AML-193 (cell line): ENCODE measurements around the gene ZFP91.

Source experiments
- DNase-seq, 2 experiments: peaks; one replicate each; lab custom pipeline; 2025; lab: John Stamatoyannopoulos, UW

Gene ZFP91

GRCh38 chr11:58631378-58631777 is 52.5 kb downstream of the ZFP91 start:
- DNase-seq, result no peak

GRCh38 chr11:58632510-58632909 is 53.6 kb downstream of the ZFP91 start:
- DNase-seq, result no peak

- no peak for DNase-seq
These were observed 57.7 kb downstream of the ZFP91 start for GRCh38 chr11:58636587-58636986.

GRCh38 chr11:58637371-58637770 is 58.5 kb downstream of the ZFP91 start:
- no peak for DNase-seq

GRCh38 chr11:58639103-58639502 is 60.2 kb downstream of the ZFP91 start:
- DNase-seq, result no peak

- DNase-seq, result no peak
These were observed 60.8 kb downstream of the ZFP91 start for GRCh38 chr11:58639669-58640068.

GRCh38 chr11:58640386-58641023 is 61.6 kb downstream of the ZFP91 start:
- DNase-seq, result peak; percentile 56 to 60

- DNase-seq, result no peak
These were observed 62.5 kb downstream of the ZFP91 start for GRCh38 chr11:58641341-58641740.

GRCh38 chr11:58641803-58642581 is 63.1 kb downstream of the ZFP91 start:
- DNase-seq, result no peak

GRCh38 chr11:58645854-58646253 is 67.0 kb downstream of the ZFP91 start:
- no peak for DNase-seq

- peak; percentile 36 to 38 for DNase-seq
These were observed 68.4 kb downstream of the ZFP91 start for GRCh38 chr11:58647141-58647699.

GRCh38 chr11:58647866-58648265 is 69.0 kb downstream of the ZFP91 start:
- peak; percentile 10 for DNase-seq

- no peak for DNase-seq
These were observed 70.8 kb downstream of the ZFP91 start for GRCh38 chr11:58649623-58650022.

- DNase-seq, result no peak
These were observed 71.6 kb downstream of the ZFP91 start for GRCh38 chr11:58650496-58650895.

GRCh38 chr11:58652726-58653280 is 73.9 kb downstream of the ZFP91 start:
- no peak for DNase-seq

- DNase-seq, result peak; percentile 64 to 80
These were observed 75.4 kb downstream of the ZFP91 start for GRCh38 chr11:58654079-58654907.

GRCh38 chr11:58654908-58655296 is 76.0 kb downstream of the ZFP91 start:
- DNase-seq, result no peak

GRCh38 chr11:58656348-58656747 is 77.5 kb downstream of the ZFP91 start:
- DNase-seq, result no peak

- no peak for DNase-seq
These were observed 79.8 kb downstream of the ZFP91 start for GRCh38 chr11:58658623-58659022.

- DNase-seq, result no peak
These were observed 80.5 kb downstream of the ZFP91 start for GRCh38 chr11:58659404-58659803.

GRCh38 chr11:58659910-58660570 is 81.2 kb downstream of the ZFP91 start:
- no peak for DNase-seq
